ENCODE results near the gene SEMA5B.

The SEMA5B gene

DNA sequence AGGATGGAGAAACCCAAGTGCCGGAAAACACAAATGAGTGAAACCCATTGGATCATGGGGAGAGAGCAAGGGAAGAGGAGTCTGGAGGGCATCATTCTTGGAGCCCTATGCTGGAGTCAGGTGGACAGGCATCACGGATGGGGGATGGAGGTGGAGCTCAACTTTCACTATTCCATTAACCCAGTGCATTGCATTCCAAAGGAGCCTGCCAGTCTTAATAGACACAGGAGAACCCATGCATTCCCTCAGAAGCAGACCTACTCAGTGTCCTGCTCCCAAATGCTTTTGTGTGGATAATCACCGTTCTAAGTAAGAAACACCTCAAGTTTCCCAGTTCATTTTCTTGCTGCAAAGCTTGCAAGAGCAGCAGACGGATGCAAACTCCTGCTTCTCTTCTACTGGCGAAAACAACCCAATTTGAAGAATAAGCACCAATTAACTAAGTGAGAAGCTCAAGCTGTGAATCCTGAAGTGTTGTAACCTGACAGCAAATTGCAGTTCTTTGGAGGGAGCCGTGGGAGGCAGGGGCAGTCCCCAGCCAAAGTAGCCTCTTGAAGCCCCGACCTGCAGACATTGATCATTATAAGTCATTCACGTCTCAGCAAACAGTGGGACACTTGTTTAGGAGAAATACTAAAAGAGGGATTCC, 25.3 kb downstream of the SEMA5B start:
- no peak overlapping the region for H3K4me3 Mint-ChIP-seq
- peaks cover 24% of the 10 kb centered on the region for H3K27me3 Mint-ChIP-seq
- ATAC-seq (no peak), DNase-seq (no peak)
- peaks cover 10% of the 10 kb centered on the region for H3K4me1 Mint-ChIP-seq
- no peaks in the 10 kb centered on the region for H3K9me3 Mint-ChIP-seq
- H3K27ac Mint-ChIP-seq, result no peak overlapping the region
- no peaks in the 10 kb centered on the region for H3K36me3 Mint-ChIP-seq (ENCODE audit: low read depth)

DNA sequence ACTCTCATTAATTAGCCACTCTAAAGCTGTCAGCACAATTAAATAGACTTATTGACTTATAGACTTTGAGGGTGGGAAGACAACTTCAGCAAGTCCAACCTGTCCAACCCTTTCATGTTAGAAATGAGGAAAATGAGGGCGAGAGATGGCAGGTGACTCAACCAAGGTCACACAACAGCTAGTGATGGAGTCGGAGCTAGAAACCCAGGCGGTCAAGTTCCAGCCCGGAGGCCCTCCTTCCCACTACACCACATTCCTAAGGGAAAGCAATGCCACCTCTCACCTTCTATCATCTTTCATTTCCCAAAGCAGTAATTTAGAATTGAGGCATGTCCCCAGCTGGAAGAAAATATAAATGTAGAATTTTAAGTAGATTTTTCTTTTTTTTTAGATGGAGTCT, 28.7 kb downstream of the SEMA5B start:
- H3K27ac Mint-ChIP-seq, result no peak overlapping the region
- DNase-seq (no peak), ATAC-seq (no peak)
- peaks cover 6% of the 10 kb centered on the region for H3K4me1 Mint-ChIP-seq
- no peaks in the 10 kb centered on the region for H3K36me3 Mint-ChIP-seq (ENCODE audit: low read depth)
- H3K9me3 Mint-ChIP-seq, result no peaks in the 10 kb centered on the region
- H3K27me3 Mint-ChIP-seq, result peaks cover 19% of the 10 kb centered on the region
- no peak overlapping the region for H3K4me3 Mint-ChIP-seq

DNA sequence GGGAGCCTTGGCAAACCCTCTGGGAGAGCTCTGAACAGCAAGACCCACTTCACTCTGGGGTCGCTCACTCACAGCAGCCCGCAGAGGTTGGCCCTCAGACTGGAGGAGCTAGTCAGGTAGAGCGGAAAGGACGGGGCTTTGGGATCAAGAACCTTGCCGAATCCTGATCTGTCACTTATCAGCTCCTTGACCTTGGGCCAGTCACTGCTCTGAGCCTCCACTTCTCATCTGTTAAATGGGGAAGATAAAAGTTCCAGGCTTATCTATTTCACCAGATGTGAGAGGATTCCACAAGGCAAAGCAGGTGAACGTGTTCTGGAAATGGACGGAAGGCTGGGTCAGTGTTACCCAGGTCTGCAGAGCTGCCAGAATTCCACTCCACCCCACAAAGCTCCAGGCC, 29.4 kb downstream of the SEMA5B start:
- no peak overlapping the region for H3K27ac Mint-ChIP-seq
- ATAC-seq (no peak), DNase-seq (no peak)
- H3K27me3 Mint-ChIP-seq, result peaks cover 19% of the 10 kb centered on the region
- peaks cover 6% of the 10 kb centered on the region for H3K4me1 Mint-ChIP-seq
- no peaks in the 10 kb centered on the region for H3K36me3 Mint-ChIP-seq (ENCODE audit: low read depth)
- no peaks in the 10 kb centered on the region for H3K9me3 Mint-ChIP-seq
- no peak overlapping the region for H3K4me3 Mint-ChIP-seq

DNA sequence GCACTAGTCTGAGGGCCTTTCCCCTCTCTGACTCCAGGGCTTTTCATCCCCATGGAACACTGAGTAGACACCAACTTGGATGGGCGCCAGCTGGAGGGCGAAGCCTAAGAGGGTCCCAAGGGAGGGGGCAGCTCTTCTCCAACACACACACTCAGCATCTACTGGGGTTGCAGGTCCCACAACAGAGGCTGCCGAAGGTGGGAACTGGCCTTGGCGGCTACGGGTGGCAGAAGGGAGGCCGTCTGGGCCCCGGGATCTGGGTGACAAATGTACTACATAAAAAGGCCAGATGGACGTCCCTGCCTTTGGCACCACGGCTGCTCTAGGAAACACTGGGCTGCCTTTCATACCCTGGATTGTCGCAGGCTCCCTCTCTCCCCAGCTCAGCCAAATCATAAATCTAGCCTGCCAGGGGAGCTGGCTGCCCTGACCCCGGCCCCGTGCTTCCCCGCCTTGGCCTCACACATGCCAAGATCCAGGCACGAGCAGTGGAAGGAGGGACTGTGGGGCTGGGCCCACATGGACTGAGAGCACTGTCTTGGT, 31.5 kb downstream of the SEMA5B start:
- Mint-ChIP-seq H3K36me3 (ENCODE audit: low read depth) (no peaks in the 10 kb centered on the region), H3K4me3 (no peak overlapping the region), H3K27me3 (peaks cover 24% of the 10 kb centered on the region), H3K4me1 (no peaks in the 10 kb centered on the region), H3K9me3 (no peaks in the 10 kb centered on the region), H3K27ac (no peak overlapping the region)
- ATAC-seq (no peak), DNase-seq (no peak)

DNA sequence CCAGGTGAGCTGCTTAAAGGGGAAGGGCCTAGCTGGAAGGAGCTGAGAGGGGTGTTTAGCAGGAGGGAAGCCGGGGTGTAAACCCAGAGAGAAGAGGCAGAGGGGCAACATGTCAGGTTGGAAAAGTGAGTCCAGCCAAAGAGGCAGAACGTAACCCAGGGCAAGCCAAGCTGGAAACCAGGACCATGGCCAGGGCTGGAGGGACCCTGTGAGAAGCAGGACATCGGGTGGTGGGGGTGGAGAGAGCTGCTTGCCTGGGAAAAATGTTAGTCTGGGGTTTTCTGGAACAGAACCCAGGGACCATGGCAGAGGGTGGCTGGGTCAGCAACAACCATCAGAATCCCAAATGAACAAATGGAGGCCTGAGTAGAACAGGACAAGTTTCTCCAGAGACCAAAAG, 32.6 kb downstream of the SEMA5B start:
- Mint-ChIP-seq H3K27ac (no peak overlapping the region), H3K9me3 (no peaks in the 10 kb centered on the region), H3K4me1 (no peaks in the 10 kb centered on the region), H3K36me3 (ENCODE audit: low read depth) (no peaks in the 10 kb centered on the region), H3K4me3 (no peak overlapping the region), H3K27me3 (peaks cover 17% of the 10 kb centered on the region)
- no peak for ATAC-seq
- no peak for DNase-seq

DNA sequence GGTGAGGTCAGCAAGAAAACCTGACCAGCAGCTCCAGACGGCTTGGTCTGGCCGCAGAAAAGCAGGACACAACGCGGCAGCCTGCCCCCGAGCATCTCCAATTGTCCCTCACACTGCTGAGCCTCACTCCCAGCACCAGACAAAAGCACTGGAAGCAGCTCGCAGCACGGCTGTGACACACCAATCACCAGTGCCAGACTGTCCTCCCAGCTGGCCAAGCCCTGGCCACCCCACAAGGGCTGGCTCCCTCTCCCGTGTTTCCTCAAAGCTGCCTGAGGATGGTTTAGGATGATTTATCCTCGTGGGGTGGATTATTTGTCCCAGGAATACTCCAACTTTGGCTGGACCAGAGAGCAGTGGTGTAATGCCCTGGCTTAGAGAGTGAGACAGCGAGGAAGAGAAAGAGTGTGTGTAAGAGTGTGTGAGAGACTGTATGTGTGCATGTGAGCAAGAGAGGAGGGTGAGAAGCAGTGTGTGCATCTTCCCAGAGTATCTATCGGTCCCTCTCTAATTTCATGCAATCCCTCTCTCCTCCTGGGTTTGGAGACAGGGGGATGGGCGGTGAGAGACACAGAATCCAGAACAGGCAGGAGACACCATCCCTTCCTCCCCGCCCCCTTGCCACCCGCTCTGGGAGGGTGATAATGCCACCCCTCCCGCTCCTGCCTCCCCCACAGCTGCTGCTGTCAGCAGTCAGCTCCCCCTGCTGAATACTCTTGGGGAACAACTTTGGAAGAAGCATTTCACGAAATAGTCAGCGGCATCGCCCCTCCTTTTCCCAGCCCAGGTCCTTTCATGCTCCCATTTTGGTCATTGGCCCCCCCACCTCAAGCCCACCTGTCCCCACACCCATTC, 34.2 kb downstream of the SEMA5B start:
- DNase-seq (no peak), ATAC-seq (no peak)
- no peak overlapping the region for H3K4me3 Mint-ChIP-seq
- peaks cover 21% of the 10 kb centered on the region for H3K27me3 Mint-ChIP-seq
- no peaks in the 10 kb centered on the region for H3K36me3 Mint-ChIP-seq (ENCODE audit: low read depth)
- H3K27ac Mint-ChIP-seq, result no peak overlapping the region
- H3K9me3 Mint-ChIP-seq, result no peaks in the 10 kb centered on the region
- no peaks in the 10 kb centered on the region for H3K4me1 Mint-ChIP-seq

- Mint-ChIP-seq H3K4me3 (no peak overlapping the region), H3K36me3 (ENCODE audit: low read depth) (no peaks in the 10 kb centered on the region), H3K27ac (no peak overlapping the region), H3K27me3 (peaks cover 21% of the 10 kb centered on the region), H3K9me3 (no peaks in the 10 kb centered on the region), H3K4me1 (no peaks in the 10 kb centered on the region)
- DNase-seq, result no peak
- ATAC-seq, result no peak
These were observed 34.9 kb downstream of the SEMA5B start for GRCh38 chr3:122992676-122993075.

DNA sequence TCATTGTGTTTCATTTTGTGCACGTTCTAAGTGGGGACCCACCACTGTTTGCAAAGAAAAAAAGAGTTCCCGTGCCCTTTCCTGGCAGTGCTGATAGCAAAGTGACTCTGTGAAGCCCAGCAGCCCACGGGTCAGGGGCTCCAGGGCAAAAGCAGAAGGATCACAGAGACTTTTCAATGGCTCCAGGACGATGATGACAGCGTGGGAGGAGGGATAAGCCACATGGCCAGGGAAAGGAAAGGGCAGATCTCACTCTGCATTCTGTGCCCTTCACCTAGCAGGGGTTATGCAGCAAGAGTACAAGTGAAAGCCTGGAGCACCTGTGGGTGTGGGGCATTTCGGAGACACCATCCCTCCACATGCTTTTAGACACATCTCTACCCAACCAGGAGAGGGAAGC, 35.4 kb downstream of the SEMA5B start:
- H3K4me3 Mint-ChIP-seq, result no peak overlapping the region
- DNase-seq (no peak), ATAC-seq (no peak)
- peaks cover 23% of the 10 kb centered on the region for H3K27me3 Mint-ChIP-seq
- H3K4me1 Mint-ChIP-seq, result no peaks in the 10 kb centered on the region
- no peaks in the 10 kb centered on the region for H3K9me3 Mint-ChIP-seq
- no peak overlapping the region for H3K27ac Mint-ChIP-seq
- H3K36me3 Mint-ChIP-seq (ENCODE audit: low read depth), result no peaks in the 10 kb centered on the region

DNA sequence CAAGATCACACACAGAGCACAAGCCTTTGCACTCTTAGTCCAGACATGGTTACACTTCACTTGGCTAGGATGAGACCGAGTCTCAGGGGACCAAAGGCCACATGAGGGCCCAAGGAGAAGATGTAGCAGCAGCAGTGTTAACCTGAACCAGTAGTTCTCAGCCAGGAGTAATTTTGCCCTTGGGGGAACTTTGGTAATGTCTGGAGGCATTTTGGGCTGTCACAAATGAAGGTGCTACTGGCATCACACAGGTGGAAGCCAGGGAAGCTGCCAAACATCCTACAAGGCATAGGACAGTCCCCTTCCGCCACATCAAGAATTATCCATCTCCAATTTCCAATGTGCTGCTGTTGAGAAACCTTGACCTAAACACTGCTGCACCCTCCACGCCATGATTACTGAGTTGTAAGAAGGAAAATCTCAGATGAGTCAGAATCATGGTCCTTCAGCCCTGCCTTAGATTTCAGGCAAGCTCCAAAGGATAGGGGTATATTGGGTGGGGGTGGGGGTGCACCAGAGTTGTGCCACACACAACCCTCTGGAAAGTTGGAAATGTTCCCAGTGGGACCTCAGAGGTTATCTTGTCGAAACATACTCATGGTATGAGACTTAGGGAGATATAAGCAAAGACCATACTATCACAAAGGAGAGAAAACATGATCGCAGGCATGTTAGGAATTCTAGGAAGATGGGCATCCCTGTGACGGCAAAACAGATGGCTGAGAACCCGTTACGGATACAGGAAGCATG, 36.2 kb downstream of the SEMA5B start:
- no peak for ATAC-seq
- Mint-ChIP-seq H3K27ac (no peak overlapping the region), H3K9me3 (no peaks in the 10 kb centered on the region), H3K4me1 (no peaks in the 10 kb centered on the region), H3K27me3 (peaks cover 26% of the 10 kb centered on the region), H3K4me3 (no peak overlapping the region), H3K36me3 (ENCODE audit: low read depth) (no peaks in the 10 kb centered on the region)
- DNase-seq, result no peak

DNA sequence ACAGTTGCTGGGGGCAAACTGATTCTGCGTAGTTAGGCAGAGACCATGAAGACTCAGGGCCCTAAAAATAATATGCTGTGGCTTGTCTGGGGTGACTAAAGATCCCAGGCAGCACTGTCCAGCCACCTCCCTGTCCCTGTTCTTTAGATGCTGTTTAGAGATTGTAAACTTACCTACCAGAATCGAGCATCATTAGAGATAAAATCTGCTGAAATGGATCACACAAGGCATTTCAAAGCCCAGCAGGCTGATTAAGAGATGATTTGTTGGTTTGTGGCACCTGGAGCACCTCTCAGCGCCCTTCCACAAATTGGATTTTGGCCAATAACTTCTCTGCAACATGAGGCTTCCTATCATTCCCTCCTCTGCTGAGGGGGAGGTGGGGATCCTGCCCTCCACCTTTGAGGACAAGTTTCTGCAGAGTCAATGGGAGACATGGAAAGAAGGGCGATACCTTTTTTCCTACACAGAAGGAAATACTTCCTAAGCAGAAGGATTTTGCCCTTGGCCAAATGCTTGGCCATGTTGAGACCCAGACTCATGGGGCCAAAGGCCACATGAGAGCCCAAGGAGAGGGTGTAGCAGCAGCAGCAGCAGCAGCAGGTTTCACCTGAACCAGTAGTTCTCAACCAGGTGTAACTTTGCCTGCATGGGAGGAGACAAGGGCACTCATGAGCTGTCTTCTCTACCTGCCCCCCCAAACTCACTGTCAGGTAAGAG, 37.5 kb downstream of the SEMA5B start:
- no peak for ATAC-seq
- H3K27me3 Mint-ChIP-seq, result peaks cover 28% of the 10 kb centered on the region
- no peaks in the 10 kb centered on the region for H3K4me1 Mint-ChIP-seq
- no peak overlapping the region for H3K4me3 Mint-ChIP-seq
- DNase-seq, result no peak
- no peaks in the 10 kb centered on the region for H3K9me3 Mint-ChIP-seq
- H3K27ac Mint-ChIP-seq, result no peak overlapping the region
- no peaks in the 10 kb centered on the region for H3K36me3 Mint-ChIP-seq (ENCODE audit: low read depth)

- H3K9me3 Mint-ChIP-seq, result no peaks in the 10 kb centered on the region
- ATAC-seq (no peak), DNase-seq (no peak)
- H3K27ac Mint-ChIP-seq, result no peak overlapping the region
- H3K4me3 Mint-ChIP-seq, result no peak overlapping the region
- no peaks in the 10 kb centered on the region for H3K36me3 Mint-ChIP-seq (ENCODE audit: low read depth)
- H3K27me3 Mint-ChIP-seq, result peaks cover 22% of the 10 kb centered on the region
- no peaks in the 10 kb centered on the region for H3K4me1 Mint-ChIP-seq
These were observed 39.1 kb downstream of the SEMA5B start for GRCh38 chr3:122988508-122988907.

DNA sequence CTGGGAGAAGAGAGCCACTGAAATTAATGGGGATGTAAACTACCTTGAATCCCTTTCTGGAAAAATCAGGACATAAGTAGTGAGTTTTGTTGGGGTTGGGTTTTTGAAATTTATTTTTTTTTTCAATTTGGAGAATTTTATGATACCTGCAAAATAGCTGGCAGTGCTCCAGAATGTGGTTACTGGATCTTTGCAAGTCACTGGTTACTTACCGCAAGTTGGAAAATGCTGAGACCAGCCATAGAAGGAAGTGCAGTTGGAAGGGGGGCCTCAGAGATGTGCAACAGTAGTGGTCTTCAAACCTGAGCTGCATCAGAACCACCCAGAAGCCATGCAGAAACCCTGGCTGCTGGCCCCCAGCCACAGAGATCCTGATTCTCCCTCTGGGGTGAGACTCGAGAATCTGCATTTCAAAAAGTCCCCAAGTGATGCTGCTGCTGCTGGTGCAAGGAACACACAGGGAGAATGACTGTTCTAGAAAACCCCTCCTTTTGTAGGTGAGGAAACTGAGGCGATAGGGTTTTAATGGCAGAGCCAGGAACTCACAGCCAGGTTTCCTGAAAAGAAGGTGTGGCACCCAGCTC, 39.7 kb downstream of the SEMA5B start:
- Mint-ChIP-seq H3K36me3 (ENCODE audit: low read depth) (no peaks in the 10 kb centered on the region), H3K27me3 (peaks cover 19% of the 10 kb centered on the region), H3K4me3 (no peak overlapping the region), H3K4me1 (no peaks in the 10 kb centered on the region), H3K9me3 (no peaks in the 10 kb centered on the region), H3K27ac (no peak overlapping the region)
- no peak for ATAC-seq
- no peak for DNase-seq

DNA sequence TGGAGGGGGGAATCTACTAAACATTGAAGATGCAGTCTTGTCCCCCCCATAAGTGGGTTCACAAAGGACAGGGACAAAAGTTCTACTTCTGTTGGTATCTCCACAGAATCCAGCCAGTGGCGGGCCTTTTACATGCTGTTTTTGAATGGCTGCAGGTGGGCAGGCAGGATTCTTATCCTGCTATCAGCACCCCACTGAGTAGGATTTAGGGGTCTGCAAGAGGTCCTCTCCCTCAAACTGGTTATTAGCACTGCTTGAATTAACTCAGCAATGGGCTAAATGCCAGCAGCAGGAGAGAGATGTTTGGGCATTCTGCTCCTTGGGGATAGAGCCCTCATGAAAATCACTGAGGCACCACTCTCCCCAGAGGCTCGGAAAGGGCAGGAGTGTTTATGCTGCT, 40.3 kb downstream of the SEMA5B start:
- Mint-ChIP-seq H3K9me3 (no peaks in the 10 kb centered on the region), H3K27ac (peak overlapping the region; percentile 65), H3K4me1 (no peaks in the 10 kb centered on the region), H3K27me3 (peaks cover 15% of the 10 kb centered on the region), H3K4me3 (no peak overlapping the region), H3K36me3 (ENCODE audit: low read depth) (no peaks in the 10 kb centered on the region)
- DNase-seq, result no peak
- ATAC-seq, result no peak

DNA sequence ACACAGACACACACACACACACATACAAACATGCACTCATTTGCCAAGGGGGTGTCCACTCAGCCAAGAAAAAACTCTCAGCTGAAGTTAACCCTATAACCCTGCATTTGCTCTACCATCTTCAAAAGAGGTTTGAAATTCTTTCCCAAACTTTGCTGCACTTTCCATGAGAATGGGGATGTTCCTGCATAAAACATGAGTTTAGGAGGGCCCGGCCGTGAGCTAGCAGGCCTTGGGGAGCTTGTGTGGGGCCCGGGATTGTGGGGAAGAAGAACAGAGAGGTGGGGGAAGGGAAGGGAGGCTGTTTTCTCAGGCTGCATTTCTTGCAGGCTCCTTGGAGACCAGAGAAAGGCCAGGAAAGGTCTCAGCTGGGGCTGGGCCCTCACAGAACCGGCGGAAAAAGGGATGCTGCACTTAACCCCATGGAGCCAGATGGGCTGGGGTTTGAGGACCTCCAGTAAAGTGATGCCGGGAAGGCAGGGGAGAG, 40.8 kb downstream of the SEMA5B start:
- Mint-ChIP-seq H3K9me3 (no peaks in the 10 kb centered on the region), H3K36me3 (ENCODE audit: low read depth) (no peaks in the 10 kb centered on the region), H3K4me3 (no peak overlapping the region), H3K27me3 (peaks cover 12% of the 10 kb centered on the region), H3K4me1 (no peaks in the 10 kb centered on the region), H3K27ac (peak overlapping the region; percentile 65)
- no peak for ATAC-seq
- DNase-seq, result no peak
